Measurements from ENCODE around the gene EDDM3A. TPM values are rescaled to one million over a fixed set of nuclear protein-coding genes. Genes with fewer than 3 reads are reported as not detected.

Gene EDDM3A
- total and polyA plus RNA-seq, 5 experiments from 2014 or later: not detected

- Mint-ChIP-seq H3K27ac (no peak overlapping the region), H3K36me3 (no peaks in the 10 kb centered on the region), H3K4me3 (no peak overlapping the region), H3K9me3 (no peaks in the 10 kb centered on the region), H3K27me3 (peaks cover 0 to 6% (median 3%) of the 10 kb centered on the region in 5 donors), H3K4me1 (peaks cover 0 to 30% (median 5%) of the 10 kb centered on the region in 4 donors)
- POLR2A ChIA-PET: no interaction called here
- DNase-seq: no peak
- no peak for ATAC-seq
Measured at GRCh38 chr14:20797164-20797563, 51.5 kb downstream of the EDDM3A start.

Other genes with a start within 250 kb of the EDDM3A start
- gene RNASE10, start 240.3 kb upstream of the EDDM3A start, total RNA-seq: under 1 TPM; 0.77 to 0.83 TPM
- gene RNASE10, start 240.3 kb upstream of the EDDM3A start, polyA plus RNA-seq: under 1 TPM in 1 of 3 donors, not detected in 2; 0.19 TPM
- gene RNASE9, start 184.8 kb upstream of the EDDM3A start, total RNA-seq: not detected
- not detected for gene RNASE9, start 184.8 kb upstream of the EDDM3A start, polyA plus RNA-seq
- gene RNASE11, start 157.9 kb upstream of the EDDM3A start, total RNA-seq: not detected
- gene RNASE11, start 157.9 kb upstream of the EDDM3A start, polyA plus RNA-seq: not detected
- gene RNASE12, start 154.5 kb upstream of the EDDM3A start, total RNA-seq: not detected
- not detected for gene RNASE12, start 154.5 kb upstream of the EDDM3A start, polyA plus RNA-seq
- not detected for gene OR6S1, start 104.2 kb upstream of the EDDM3A start, total RNA-seq
- not detected for gene OR6S1, start 104.2 kb upstream of the EDDM3A start, polyA plus RNA-seq
- under 1 TPM in 1 of 2 experiments, not detected in 1; 0.63 TPM for gene RNASE4, start 61.3 kb upstream of the EDDM3A start, total RNA-seq
- under 1 TPM in 1 of 3 donors, not detected in 2; 0.46 TPM for gene RNASE4, start 61.3 kb upstream of the EDDM3A start, polyA plus RNA-seq
- under 1 TPM in 1 of 2 experiments, not detected in 1; 0.70 TPM for gene ANG, start 57.1 kb upstream of the EDDM3A start, total RNA-seq
- under 1 TPM in 2 of 3 donors, not detected in 1; 0.17 to 0.34 TPM for gene ANG, start 57.1 kb upstream of the EDDM3A start, polyA plus RNA-seq
- not detected for gene EDDM3B, start 22.5 kb downstream of the EDDM3A start, total RNA-seq
- gene EDDM3B, start 22.5 kb downstream of the EDDM3A start, polyA plus RNA-seq: not detected
- under 1 TPM; 0.74 to 0.81 TPM for gene RNASE6, start 35.4 kb downstream of the EDDM3A start, total RNA-seq
- gene RNASE6, start 35.4 kb downstream of the EDDM3A start, polyA plus RNA-seq: under 1 TPM; 0.43 to 0.80 (median 0.75) TPM
- gene RNASE1, start 57.0 kb downstream of the EDDM3A start, total RNA-seq: 10 to 100 TPM in 1 of 2 experiments, 1 to 10 TPM in 1; 5.6 to 10.3 TPM
- gene RNASE1, start 57.0 kb downstream of the EDDM3A start, polyA plus RNA-seq: not detected
- not detected for gene RNASE3, start 145.5 kb downstream of the EDDM3A start, total RNA-seq
- gene RNASE3, start 145.5 kb downstream of the EDDM3A start, polyA plus RNA-seq: not detected
- gene RNASE2, start 209.6 kb downstream of the EDDM3A start, total RNA-seq: not detected
- not detected for gene RNASE2, start 209.6 kb downstream of the EDDM3A start, polyA plus RNA-seq
- gene METTL17, start 244.1 kb downstream of the EDDM3A start, total RNA-seq: 100 to 1,000 TPM; 120 to 127 TPM
- gene METTL17, start 244.1 kb downstream of the EDDM3A start, polyA plus RNA-seq: 10 to 100 TPM; 29.8 to 50.8 (median 38.2) TPM

All from naive thymus-derived CD8-positive, alpha-beta T cell (primary cell).